HG03159 (cell line): Measurements from ENCODE around the gene TMPRSS13.

Source experiments
- ATAC-seq: cut with Tn5 transposase; IDR thresholded peaks from one replicate; pipeline ENCODE4 v1.9.1; 2021; ENCODE audit warnings: mild to moderate bottlenecking, moderate library complexity; ENCODE audit not compliant: unreplicated experiment

TMPRSS13 gene

GRCh38 chr11:117857734-117858414, 71.3 kb downstream of the TMPRSS13 start:
- ATAC-seq = no peak

- no peak for ATAC-seq
Observed at GRCh38 chr11:117855912-117856651, 73.1 kb downstream of the TMPRSS13 start.

- ATAC-seq = no peak
Observed at GRCh38 chr11:117855186-117855845, 73.9 kb downstream of the TMPRSS13 start.

GRCh38 chr11:117852309-117852708, 76.9 kb downstream of the TMPRSS13 start:
- ATAC-seq = no peak

GRCh38 chr11:117851852-117852251, 77.3 kb downstream of the TMPRSS13 start:
- ATAC-seq = no peak

GRCh38 chr11:117851106-117851505, 78.1 kb downstream of the TMPRSS13 start:
- ATAC-seq = no peak
